ENCODE measurements around the gene PLEKHA1.

The PLEKHA1 gene

GRCh38 chr10:122461729-122462532 lies 87.4 kb downstream of the PLEKHA1 start:
- peak overlapping the region; percentile 88 for H3K27ac ChIP-seq (ENCODE audit: low read length)
- H3K9ac ChIP-seq (ENCODE audit: low read length in 2 of 2), result peak overlapping the region; percentile 79 to 80
- no peaks in the 10 kb centered on the region for H3K36me3 ChIP-seq (ENCODE audit: control insufficient read depth in 2 of 2, insufficient read depth in 2 of 2, low read length in 2 of 2)
- peaks cover 24% of the 10 kb centered on the region for H3K4me1 ChIP-seq (ENCODE audit: control insufficient read depth, insufficient read depth, low read length)
- no peaks in the 10 kb centered on the region for H3K27me3 ChIP-seq (ENCODE audit: control insufficient read depth in 1 of 2, insufficient read depth in 2 of 2, low read length in 2 of 2)
- no peaks in the 10 kb centered on the region for H3K9me3 ChIP-seq (ENCODE audit: control insufficient read depth in 2 of 2, low read length in 2 of 2)
- H3K4me3 ChIP-seq (ENCODE audit: low read length in 2 of 2), result peak overlapping the region; percentile 77 to 91

GRCh38 chr10:122462533-122463465 lies 88.3 kb downstream of the PLEKHA1 start:
- Histone ChIP-seq H3K4me3 (ENCODE audit: low read length in 2 of 2) (peak overlapping the region; percentile 77 to 91), H3K27ac (ENCODE audit: low read length) (peak overlapping the region; percentile 88), H3K36me3 (ENCODE audit: control insufficient read depth in 2 of 2, insufficient read depth in 2 of 2, low read length in 2 of 2) (no peaks in the 10 kb centered on the region), H3K9ac (ENCODE audit: low read length in 2 of 2) (peak overlapping the region; percentile 79 to 80), H3K4me1 (ENCODE audit: control insufficient read depth, insufficient read depth, low read length) (peaks cover 24% of the 10 kb centered on the region), H3K9me3 (ENCODE audit: control insufficient read depth in 2 of 2, low read length in 2 of 2) (no peaks in the 10 kb centered on the region), H3K27me3 (ENCODE audit: control insufficient read depth in 1 of 2, insufficient read depth in 2 of 2, low read length in 2 of 2) (no peaks in the 10 kb centered on the region)

- H3K4me1 ChIP-seq (ENCODE audit: control insufficient read depth, insufficient read depth, low read length), result peaks cover 23% of the 10 kb centered on the region
- H3K27ac ChIP-seq (ENCODE audit: low read length), result no peak overlapping the region
- H3K9ac ChIP-seq (ENCODE audit: low read length in 2 of 2), result no peak overlapping the region
- no peaks in the 10 kb centered on the region for H3K27me3 ChIP-seq (ENCODE audit: control insufficient read depth in 1 of 2, insufficient read depth in 2 of 2, low read length in 2 of 2)
- no peaks in the 10 kb centered on the region for H3K36me3 ChIP-seq (ENCODE audit: control insufficient read depth in 2 of 2, insufficient read depth in 2 of 2, low read length in 2 of 2)
- H3K9me3 ChIP-seq (ENCODE audit: control insufficient read depth in 2 of 2, low read length in 2 of 2), result no peaks in the 10 kb centered on the region
- peak overlapping the region; percentile 77 to 91 for H3K4me3 ChIP-seq (ENCODE audit: low read length in 2 of 2)
Observed at GRCh38 chr10:122463466-122464249, 89.2 kb downstream of the PLEKHA1 start.

- H3K4me1 ChIP-seq (ENCODE audit: control insufficient read depth, insufficient read depth, low read length), result peaks cover 25% of the 10 kb centered on the region
- no peaks in the 10 kb centered on the region for H3K9me3 ChIP-seq (ENCODE audit: control insufficient read depth in 2 of 2, low read length in 2 of 2)
- H3K4me3 ChIP-seq (ENCODE audit: low read length in 2 of 2), result no peak overlapping the region
- H3K27ac ChIP-seq (ENCODE audit: low read length), result no peak overlapping the region
- no peaks in the 10 kb centered on the region for H3K27me3 ChIP-seq (ENCODE audit: control insufficient read depth in 1 of 2, insufficient read depth in 2 of 2, low read length in 2 of 2)
- H3K36me3 ChIP-seq (ENCODE audit: control insufficient read depth in 2 of 2, insufficient read depth in 2 of 2, low read length in 2 of 2), result no peaks in the 10 kb centered on the region
- no peak overlapping the region for H3K9ac ChIP-seq (ENCODE audit: low read length in 2 of 2)
Observed at GRCh38 chr10:122464250-122464510, 89.7 kb downstream of the PLEKHA1 start.

GRCh38 chr10:122464586-122464985 lies 90.1 kb downstream of the PLEKHA1 start:
- H3K9ac ChIP-seq (ENCODE audit: low read length in 2 of 2), result no peak overlapping the region
- H3K36me3 ChIP-seq (ENCODE audit: control insufficient read depth in 2 of 2, insufficient read depth in 2 of 2, low read length in 2 of 2), result no peaks in the 10 kb centered on the region
- H3K9me3 ChIP-seq (ENCODE audit: control insufficient read depth in 2 of 2, low read length in 2 of 2), result no peaks in the 10 kb centered on the region
- H3K4me1 ChIP-seq (ENCODE audit: control insufficient read depth, insufficient read depth, low read length), result peaks cover 29% of the 10 kb centered on the region
- no peak overlapping the region for H3K27ac ChIP-seq (ENCODE audit: low read length)
- H3K4me3 ChIP-seq (ENCODE audit: low read length in 2 of 2), result no peak overlapping the region
- H3K27me3 ChIP-seq (ENCODE audit: control insufficient read depth in 1 of 2, insufficient read depth in 2 of 2, low read length in 2 of 2), result no peaks in the 10 kb centered on the region

- no peak overlapping the region for H3K27ac ChIP-seq (ENCODE audit: low read length)
- peaks cover 22% of the 10 kb centered on the region for H3K4me1 ChIP-seq (ENCODE audit: control insufficient read depth, insufficient read depth, low read length)
- H3K9me3 ChIP-seq (ENCODE audit: control insufficient read depth in 2 of 2, low read length in 2 of 2), result no peaks in the 10 kb centered on the region
- no peak overlapping the region for H3K9ac ChIP-seq (ENCODE audit: low read length in 2 of 2)
- H3K4me3 ChIP-seq (ENCODE audit: low read length in 2 of 2), result no peak overlapping the region
- no peaks in the 10 kb centered on the region for H3K27me3 ChIP-seq (ENCODE audit: control insufficient read depth in 1 of 2, insufficient read depth in 2 of 2, low read length in 2 of 2)
- H3K36me3 ChIP-seq (ENCODE audit: control insufficient read depth in 2 of 2, insufficient read depth in 2 of 2, low read length in 2 of 2), result no peaks in the 10 kb centered on the region
Observed at GRCh38 chr10:122465401-122466040, 91.0 kb downstream of the PLEKHA1 start.

- Histone ChIP-seq H3K36me3 (ENCODE audit: control insufficient read depth in 2 of 2, insufficient read depth in 2 of 2, low read length in 2 of 2) (no peaks in the 10 kb centered on the region), H3K9ac (ENCODE audit: low read length in 2 of 2) (no peak overlapping the region), H3K9me3 (ENCODE audit: control insufficient read depth in 2 of 2, low read length in 2 of 2) (no peaks in the 10 kb centered on the region), H3K27ac (ENCODE audit: low read length) (no peak overlapping the region), H3K4me1 (ENCODE audit: control insufficient read depth, insufficient read depth, low read length) (peaks cover 22% of the 10 kb centered on the region), H3K27me3 (ENCODE audit: control insufficient read depth in 1 of 2, insufficient read depth in 2 of 2, low read length in 2 of 2) (no peaks in the 10 kb centered on the region), H3K4me3 (ENCODE audit: low read length in 2 of 2) (no peak overlapping the region)
Observed at GRCh38 chr10:122466951-122467381, 92.5 kb downstream of the PLEKHA1 start.

GRCh38 chr10:122467701-122468100 lies 93.2 kb downstream of the PLEKHA1 start:
- Histone ChIP-seq H3K9me3 (ENCODE audit: control insufficient read depth in 2 of 2, low read length in 2 of 2) (no peaks in the 10 kb centered on the region), H3K4me3 (ENCODE audit: low read length in 2 of 2) (no peak overlapping the region), H3K9ac (ENCODE audit: low read length in 2 of 2) (no peak overlapping the region), H3K27me3 (ENCODE audit: control insufficient read depth in 1 of 2, insufficient read depth in 2 of 2, low read length in 2 of 2) (no peaks in the 10 kb centered on the region), H3K36me3 (ENCODE audit: control insufficient read depth in 2 of 2, insufficient read depth in 2 of 2, low read length in 2 of 2) (no peaks in the 10 kb centered on the region), H3K27ac (ENCODE audit: low read length) (no peak overlapping the region), H3K4me1 (ENCODE audit: control insufficient read depth, insufficient read depth, low read length) (peaks cover 21% of the 10 kb centered on the region)

GRCh38 chr10:122468307-122468925 lies 93.9 kb downstream of the PLEKHA1 start:
- no peaks in the 10 kb centered on the region for H3K27me3 ChIP-seq (ENCODE audit: control insufficient read depth in 1 of 2, insufficient read depth in 2 of 2, low read length in 2 of 2)
- H3K9me3 ChIP-seq (ENCODE audit: control insufficient read depth in 2 of 2, low read length in 2 of 2), result no peaks in the 10 kb centered on the region
- H3K4me1 ChIP-seq (ENCODE audit: control insufficient read depth, insufficient read depth, low read length), result peaks cover 18% of the 10 kb centered on the region
- H3K9ac ChIP-seq (ENCODE audit: low read length in 2 of 2), result no peak overlapping the region
- H3K4me3 ChIP-seq (ENCODE audit: low read length in 2 of 2), result no peak overlapping the region
- H3K27ac ChIP-seq (ENCODE audit: low read length), result no peak overlapping the region
- no peaks in the 10 kb centered on the region for H3K36me3 ChIP-seq (ENCODE audit: control insufficient read depth in 2 of 2, insufficient read depth in 2 of 2, low read length in 2 of 2)
